PC-9 (cell line): ENCODE results near the gene FSIP1. TPM values are rescaled to one million over a fixed set of nuclear protein-coding genes. Genes with fewer than 3 reads are reported as not detected.

ENCODE experiments used
- BruUV-seq: library from RNA; stranded (reverse); fragments of 400-500 nt; replicated peaks from 2 replicates; lab custom pipeline; 2021; lab: Mats Ljungman, UMichigan
- CTCF ChIA-PET: fragments of 300-600 bp; sonication (Branson Sonifier 250); formaldehyde crosslinking; loops from one replicate; lab custom pipeline; 2022; ENCODE audit warnings: antibody characterized with exemption; lab: Charles Lee
- POLR2A ChIA-PET: fragments of 300-600 bp; sonication (Branson Sonifier 250); formaldehyde crosslinking; loops from one replicate; lab custom pipeline; 2022; ENCODE audit warnings: antibody characterized with exemption; ENCODE audit not compliant: unreplicated experiment; lab: Charles Lee
- DNase-seq, 2 experiments: peaks; one replicate each; pipeline versions ENCODE4 v3.0.0 to v3.0.0-alpha.2; 2015 to 2022; ENCODE audit warnings: mixed read lengths in 1 of 2
- H2AFZ ChIP-seq: fragments of 200-600 bp; sonication (generic); 2 replicates; pipeline ENCODE4 v1.8.1; 2017; ENCODE audit warnings: antibody characterized with exemption
- H3F3A ChIP-seq: fragments of 200-600 bp; sonication (generic); 2 replicates; pipeline ENCODE4 v1.8.1; 2017; ENCODE audit warnings: antibody characterized with exemption, mild to moderate bottlenecking, low read depth; ENCODE audit not compliant: insufficient read depth
- H3K27ac ChIP-seq: fragments of 200-600 bp; sonication (generic); 2 replicates; pipeline ENCODE4 v1.6.1; 2016; ENCODE audit warnings: mixed run types
- H3K27me3 ChIP-seq: fragments of 200-600 bp; sonication (generic); 2 replicates; pipeline ENCODE4 v1.6.1; 2016; ENCODE audit warnings: low read depth, mixed run types; ENCODE audit not compliant: insufficient read depth
- H3K36me3 ChIP-seq: fragments of 200-600 bp; sonication (generic); 2 replicates; pipeline ENCODE4 v1.6.1; 2016; ENCODE audit warnings: low read depth, mixed run types
- H3K4me1 ChIP-seq: fragments of 200-600 bp; sonication (generic); replicated peaks from 2 replicates; pipeline ENCODE4 v1.6.1; 2016; ENCODE audit warnings: mixed run types; ENCODE audit not compliant: insufficient read depth
- H3K4me2 ChIP-seq: fragments of 200-600 bp; sonication (generic); 2 replicates; pipeline ENCODE4 v1.6.1; 2017; ENCODE audit warnings: mixed run types
- H3K4me3 ChIP-seq: fragments of 200-600 bp; sonication (generic); 2 replicates; pipeline ENCODE4 v1.6.1; 2016; ENCODE audit warnings: mixed run types
- H3K79me2 ChIP-seq: fragments of 200-600 bp; sonication (generic); 2 replicates; pipeline ENCODE4 v1.6.1; 2017; ENCODE audit warnings: low read depth, mixed run types
- H3K9me2 ChIP-seq: fragments of 200-600 bp; sonication (generic); 2 replicates; pipeline ENCODE4 v1.8.1; 2017; ENCODE audit warnings: mild to moderate bottlenecking; ENCODE audit not compliant: insufficient read depth
- H3K9me3 ChIP-seq: fragments of 200-600 bp; sonication (generic); 2 replicates; pipeline ENCODE4 v1.8.1; 2016; ENCODE audit warnings: low read depth; ENCODE audit not compliant: insufficient read depth
- H4K20me1 ChIP-seq: fragments of 200-600 bp; sonication (generic); 2 replicates; pipeline ENCODE4 v1.8.1; 2017; ENCODE audit not compliant: insufficient read depth
- CTCF ChIP-seq: fragments of 200-600 bp; sonication (generic); conservative IDR thresholded peaks from 2 replicates; pipeline ENCODE4 v1.6.1; 2017; ENCODE audit warnings: mixed run types, antibody characterized with exemption, mild to moderate bottlenecking, moderate library complexity
- EZH2 ChIP-seq: fragments of 200-600 bp; sonication (generic); IDR thresholded peaks from 2 replicates; pipeline ENCODE4 v1.8.0; 2017; ENCODE audit warnings: antibody characterized with exemption, low read depth
- intact Hi-C: fragments of 100-400 bp; cut with micrococcal nuclease; formaldehyde crosslinking; loops from one replicate; pipeline ENCODE4 v1.10.0; 2022; ENCODE audit not compliant: unreplicated experiment
- total RNA-seq: library from RNA; stranded (reverse); gene quantifications from 2 replicates; pipeline ENCODE4 v1.2.3, GENCODE V29; 2021

FSIP1 gene
- total RNA-seq, 1 experiment from 2014 or later, result 1.2 TPM

GRCh38 chr15:39788800-39789565, 6.3 kb upstream of the FSIP1 start:
- Histone ChIP-seq H3K4me2 (no peak overlapping the region), H3K36me3 (no peaks in the 10 kb centered on the region), H3K27ac (no peak overlapping the region), H3K4me1 (peaks cover 17% of the 10 kb centered on the region), H3K9me3 (no peaks in the 10 kb centered on the region), H4K20me1 (no peaks in the 10 kb centered on the region), H3F3A (peaks cover 4% of the 10 kb centered on the region; the same call in 1 of the 2 replicates), H3K79me2 (0 out of 2 replicates have a peak, but pooled peaks cover 4% of the 10 kb centered on the region), H3K9me2 (no peaks in the 10 kb centered on the region), H2AFZ (no peak overlapping the region), H3K4me3 (no peak overlapping the region), H3K27me3 (no peaks in the 10 kb centered on the region)
- no peak for TF ChIP-seq EZH2
- no peak for TF ChIP-seq CTCF
- POLR2A ChIA-PET, result interaction anchor here (0.6 to 0.7 kb wide), 2 partner anchors 62 to 145 kb away, joined by 3 to 8 read pairs; partner anchors contain the start of gene EIF2AK4
- BruUV-seq, result no TSS peak
- no peak for DNase-seq
- CTCF ChIA-PET, result no interaction called here
- intact Hi-C loops, result loop anchor here (10.0 kb wide), 3 partner anchors 86 to 1084 kb away; partner anchors contain the start of gene BUB1B

GRCh38 chr15:39788108-39788507, 5.5 kb upstream of the FSIP1 start:
- peaks cover 4% of the 10 kb centered on the region; the same call in 1 of the 2 replicates for H3F3A ChIP-seq
- TF ChIP-seq CTCF, result no peak
- TF ChIP-seq EZH2, result no peak
- no peaks in the 10 kb centered on the region for H3K9me3 ChIP-seq
- no TSS peak for BruUV-seq
- H3K4me1 ChIP-seq, result peaks cover 22% of the 10 kb centered on the region
- no peaks in the 10 kb centered on the region for H3K9me2 ChIP-seq
- no peak overlapping the region for H3K27ac ChIP-seq
- no peak for DNase-seq
- H2AFZ ChIP-seq, result no peak overlapping the region
- POLR2A ChIA-PET, result no interaction called here
- H3K4me3 ChIP-seq, result no peak overlapping the region
- H3K27me3 ChIP-seq, result no peaks in the 10 kb centered on the region
- H3K4me2 ChIP-seq, result no peak overlapping the region
- no peaks in the 10 kb centered on the region for H4K20me1 ChIP-seq
- CTCF ChIA-PET, result interaction anchor here (0.8 kb wide), 1 partner anchor 249 kb away, joined by 3 read pairs; no protein-coding TSS in a partner anchor
- H3K36me3 ChIP-seq, result no peaks in the 10 kb centered on the region
- peaks cover 10% of the 10 kb centered on the region; the same call in 1 of the 2 replicates for H3K79me2 ChIP-seq
- intact Hi-C loops, result loop anchor here (10.0 kb wide), 3 partner anchors 87 to 1083 kb away; partner anchors contain the start of gene BUB1B

- H3K36me3 ChIP-seq, result no peaks in the 10 kb centered on the region
- intact Hi-C loops, result loop anchor here (10.0 kb wide), 3 partner anchors 87 to 1083 kb away; partner anchors contain the start of gene BUB1B
- POLR2A ChIA-PET, result no interaction called here
- H4K20me1 ChIP-seq, result no peaks in the 10 kb centered on the region
- peaks cover 13% of the 10 kb centered on the region; the same call in 1 of the 2 replicates for H3K79me2 ChIP-seq
- peaks cover 4% of the 10 kb centered on the region; the same call in 1 of the 2 replicates for H3F3A ChIP-seq
- BruUV-seq, result no TSS peak
- no peaks in the 10 kb centered on the region for H3K9me3 ChIP-seq
- no peak for TF ChIP-seq CTCF
- no peak for TF ChIP-seq EZH2
- no peak overlapping the region for H3K27ac ChIP-seq
- H3K9me2 ChIP-seq, result no peaks in the 10 kb centered on the region
- no peak overlapping the region for H2AFZ ChIP-seq
- peaks cover 21% of the 10 kb centered on the region for H3K4me1 ChIP-seq
- DNase-seq, result no peak
- H3K4me2 ChIP-seq, result no peak overlapping the region
- no peak overlapping the region for H3K4me3 ChIP-seq
- H3K27me3 ChIP-seq, result no peaks in the 10 kb centered on the region
- CTCF ChIA-PET, result interaction anchor here (0.8 kb wide), 1 partner anchor 250 kb away, joined by 3 read pairs; no protein-coding TSS in a partner anchor
Observed at GRCh38 chr15:39787479-39787878, 4.8 kb upstream of the FSIP1 start.
